ENCODE results near the gene BEX1.
"Not testable (repeated sequence)": the region's sequence is repeated elsewhere in the genome, so short reads cannot be mapped to it uniquely, and the experiment has no call there.

The BEX1 gene

DNA sequence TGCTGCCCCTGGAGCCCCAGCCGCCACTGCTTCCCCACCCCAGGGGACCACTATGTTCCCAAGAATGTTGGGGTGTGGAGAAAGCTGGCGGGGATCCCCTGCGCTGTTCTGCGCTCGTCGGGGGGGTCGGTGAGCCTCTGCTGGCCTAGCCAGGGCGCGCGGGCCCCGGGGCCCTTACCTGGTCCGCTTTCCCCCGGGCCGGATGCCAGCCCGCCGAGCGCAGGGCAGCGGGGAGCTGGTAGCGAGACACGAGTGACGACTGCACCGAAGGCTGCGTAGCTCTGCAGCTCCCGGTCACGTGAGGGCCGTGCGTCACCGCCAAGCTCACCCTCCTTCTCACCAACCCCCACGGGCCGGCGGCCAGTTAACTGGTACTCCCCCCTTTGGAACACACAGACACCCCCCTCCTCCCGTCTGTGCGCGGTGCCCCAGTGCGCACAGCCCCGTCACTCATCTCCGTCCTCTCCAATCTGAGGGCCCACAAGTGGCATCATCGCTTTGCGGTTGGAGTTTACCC is at the start of gene BEX1:
BEX1 (minus strand) TSS at position 254 of the 517 bp plus-strand sequence. CDS start 897 bp downstream, outside the sequence.
- Histone ChIP-seq H3K9ac (ENCODE audit: low read depth in 1 of 2, low read length in 2 of 2) (no peak within 1 kb of the TSS), H3K4me1 (ENCODE audit: control insufficient read depth in 1 of 2, insufficient read depth in 2 of 2, low read length in 2 of 2) (no peaks in the 10 kb centered on the region), H3K36me3 (ENCODE audit: control insufficient read depth in 1 of 2, insufficient read depth in 2 of 2, low read length in 2 of 2) (no peaks in the 10 kb centered on the region), H3K27me3 (ENCODE audit: control insufficient read depth in 1 of 2, insufficient read depth in 2 of 2, low read length in 2 of 2) (no peaks in the 10 kb centered on the region), H3K9me3 (ENCODE audit: control insufficient read depth in 1 of 2, low read length in 2 of 2) (no peaks in the 10 kb centered on the region), H3K4me3 (ENCODE audit: low read depth in 1 of 2, low read length in 2 of 2) (no peak within 1 kb of the TSS), H3K27ac (ENCODE audit: low read depth, low read length) (no peak within 1 kb of the TSS)

DNA sequence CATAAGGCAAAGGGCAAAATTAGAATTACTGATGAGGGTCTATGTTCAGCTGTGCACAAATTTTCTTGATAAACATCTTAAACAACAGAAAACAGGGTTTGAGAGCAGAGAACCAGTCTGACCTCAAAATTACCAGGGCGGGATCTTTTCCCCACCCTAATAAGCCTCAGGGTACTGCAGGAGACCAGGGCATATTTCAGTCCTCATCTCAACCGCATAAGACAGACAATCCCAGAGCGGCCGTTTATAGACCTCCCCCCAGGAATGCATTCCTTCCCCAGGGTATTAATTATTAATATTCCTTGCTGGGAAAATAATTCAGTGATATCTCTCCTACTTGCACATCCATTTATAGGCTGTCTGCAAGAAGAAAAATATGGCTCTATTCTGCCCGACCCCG is 45.5 kb upstream of the BEX1 start:
- not testable (repeated sequence) for H3K9me3 ChIP-seq (ENCODE audit: control insufficient read depth in 1 of 2, low read length in 2 of 2); H3K27ac ChIP-seq (ENCODE audit: low read depth, low read length); H3K4me1 ChIP-seq (ENCODE audit: control insufficient read depth in 1 of 2, insufficient read depth in 2 of 2, low read length in 2 of 2); H3K36me3 ChIP-seq (ENCODE audit: control insufficient read depth in 1 of 2, insufficient read depth in 2 of 2, low read length in 2 of 2); H3K9ac ChIP-seq (ENCODE audit: low read depth in 1 of 2, low read length in 2 of 2); H3K4me3 ChIP-seq (ENCODE audit: low read depth in 1 of 2, low read length in 2 of 2); H3K27me3 ChIP-seq (ENCODE audit: control insufficient read depth in 1 of 2, insufficient read depth in 2 of 2, low read length in 2 of 2)

DNA sequence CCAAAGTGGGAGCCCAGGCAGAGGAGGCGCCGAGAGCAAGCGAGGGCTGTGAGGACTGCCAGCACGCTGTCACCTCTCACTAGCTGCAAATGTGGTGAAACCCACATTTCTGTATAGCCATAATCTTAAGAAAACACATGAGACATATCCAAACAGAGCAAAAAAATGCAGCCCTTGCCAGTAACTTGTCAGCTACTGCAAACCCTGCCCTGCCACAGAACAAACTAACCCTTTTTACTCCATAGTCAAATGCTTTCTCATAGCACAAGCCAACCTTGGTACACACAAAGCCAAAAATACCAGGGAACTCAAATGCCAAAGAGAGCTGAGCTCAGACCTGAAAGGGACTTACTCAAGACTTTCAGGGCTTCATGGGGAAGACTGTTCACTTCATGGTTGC is 43.9 kb upstream of the BEX1 start:
- Histone ChIP-seq H3K9me3 (ENCODE audit: control insufficient read depth in 1 of 2, low read length in 2 of 2) (no peaks in the 10 kb centered on the region), H3K9ac (ENCODE audit: low read depth in 1 of 2, low read length in 2 of 2) (no peak overlapping the region), H3K4me3 (ENCODE audit: low read depth in 1 of 2, low read length in 2 of 2) (no peak overlapping the region), H3K27ac (ENCODE audit: low read depth, low read length) (no peak overlapping the region), H3K4me1 (ENCODE audit: control insufficient read depth in 1 of 2, insufficient read depth in 2 of 2, low read length in 2 of 2) (no peaks in the 10 kb centered on the region), H3K27me3 (ENCODE audit: control insufficient read depth in 1 of 2, insufficient read depth in 2 of 2, low read length in 2 of 2) (no peaks in the 10 kb centered on the region), H3K36me3 (ENCODE audit: control insufficient read depth in 1 of 2, insufficient read depth in 2 of 2, low read length in 2 of 2) (no peaks in the 10 kb centered on the region)

DNA sequence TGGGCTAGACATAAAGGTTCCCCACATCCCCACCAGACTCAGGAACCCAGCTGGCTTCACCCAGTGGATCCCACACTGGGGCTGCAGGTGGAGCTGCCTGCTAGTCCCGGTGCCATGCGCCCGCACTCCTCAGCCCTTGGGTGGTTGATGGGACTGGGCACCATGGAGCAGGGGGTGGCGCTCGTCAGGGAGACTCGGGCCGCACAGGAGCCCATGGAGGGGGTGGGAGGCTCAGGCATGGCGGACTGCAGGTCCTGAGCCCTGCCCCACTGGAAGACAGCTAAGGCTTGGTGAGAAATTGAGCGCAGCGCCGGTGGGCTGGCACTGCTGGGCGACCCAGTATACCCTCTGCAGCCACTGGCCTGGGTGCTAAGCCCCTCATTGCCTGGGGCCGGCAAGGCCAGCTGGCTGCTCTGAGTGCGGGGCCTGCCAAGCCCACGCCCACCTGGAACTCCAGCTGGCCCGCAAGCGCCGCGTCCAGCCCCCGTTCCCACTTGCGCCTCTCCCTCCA is 43.3 kb upstream of the BEX1 start:
- not testable (repeated sequence) for H3K27me3 ChIP-seq (ENCODE audit: control insufficient read depth in 1 of 2, insufficient read depth in 2 of 2, low read length in 2 of 2); H3K9me3 ChIP-seq (ENCODE audit: control insufficient read depth in 1 of 2, low read length in 2 of 2); H3K4me1 ChIP-seq (ENCODE audit: control insufficient read depth in 1 of 2, insufficient read depth in 2 of 2, low read length in 2 of 2); H3K27ac ChIP-seq (ENCODE audit: low read depth, low read length); H3K36me3 ChIP-seq (ENCODE audit: control insufficient read depth in 1 of 2, insufficient read depth in 2 of 2, low read length in 2 of 2); H3K9ac ChIP-seq (ENCODE audit: low read depth in 1 of 2, low read length in 2 of 2); H3K4me3 ChIP-seq (ENCODE audit: low read depth in 1 of 2, low read length in 2 of 2)

DNA sequence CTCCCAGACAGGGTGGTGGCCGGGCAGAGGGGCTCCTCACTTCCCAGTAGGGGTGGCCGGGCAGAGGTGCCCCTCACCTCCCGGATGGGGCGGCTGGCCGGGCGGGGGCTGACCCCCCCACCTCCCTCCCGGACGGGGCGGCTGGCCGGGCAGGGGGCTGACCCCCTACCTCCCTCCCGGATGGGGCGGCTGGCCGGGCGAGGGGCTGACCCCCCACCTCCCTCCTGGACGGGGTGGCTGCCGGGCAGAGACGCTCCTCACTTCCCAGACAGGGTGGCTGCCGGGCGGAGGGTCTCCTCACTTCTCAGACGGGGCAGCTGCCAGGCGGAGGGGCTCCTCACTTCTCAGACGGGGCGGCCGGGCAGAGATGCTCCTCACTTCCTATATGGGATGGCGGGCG is 40.4 kb upstream of the BEX1 start:
- not testable (repeated sequence) for H3K4me1 ChIP-seq (ENCODE audit: control insufficient read depth in 1 of 2, insufficient read depth in 2 of 2, low read length in 2 of 2); H3K9me3 ChIP-seq (ENCODE audit: control insufficient read depth in 1 of 2, low read length in 2 of 2); H3K9ac ChIP-seq (ENCODE audit: low read depth in 1 of 2, low read length in 2 of 2)

DNA sequence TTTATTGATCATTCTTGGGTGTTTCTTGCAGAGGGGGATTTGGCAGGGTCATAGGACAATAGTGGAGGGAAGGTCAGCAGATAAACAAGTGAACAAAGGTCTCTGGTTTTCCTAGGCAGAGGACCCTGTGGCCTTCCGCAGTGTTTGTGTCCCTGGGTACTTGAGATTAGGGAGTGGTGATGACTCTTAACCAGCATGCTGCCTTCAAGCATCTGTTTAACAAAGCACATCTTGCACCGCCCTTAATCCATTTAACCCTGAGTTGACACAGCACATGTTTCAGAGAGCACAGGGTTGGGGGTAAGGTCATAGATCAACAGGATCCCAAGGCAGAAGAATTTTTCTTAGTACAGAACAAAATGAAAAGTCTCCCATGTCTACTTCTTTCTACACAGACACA is 39.9 kb upstream of the BEX1 start:
- H3K9me3 ChIP-seq (ENCODE audit: control insufficient read depth in 1 of 2, low read length in 2 of 2); H3K9ac ChIP-seq (ENCODE audit: low read depth in 1 of 2, low read length in 2 of 2); H3K4me3 ChIP-seq (ENCODE audit: low read depth in 1 of 2, low read length in 2 of 2); H3K27ac ChIP-seq (ENCODE audit: low read depth, low read length); H3K36me3 ChIP-seq (ENCODE audit: control insufficient read depth in 1 of 2, insufficient read depth in 2 of 2, low read length in 2 of 2); H3K27me3 ChIP-seq (ENCODE audit: control insufficient read depth in 1 of 2, insufficient read depth in 2 of 2, low read length in 2 of 2); H3K4me1 ChIP-seq (ENCODE audit: control insufficient read depth in 1 of 2, insufficient read depth in 2 of 2, low read length in 2 of 2): not testable (repeated sequence)

More for the DNA sequence above, 40.4 kb upstream of the BEX1 start:
- not testable (repeated sequence) for H3K27me3 ChIP-seq (ENCODE audit: control insufficient read depth in 1 of 2, insufficient read depth in 2 of 2, low read length in 2 of 2); H3K36me3 ChIP-seq (ENCODE audit: control insufficient read depth in 1 of 2, insufficient read depth in 2 of 2, low read length in 2 of 2); H3K4me3 ChIP-seq (ENCODE audit: low read depth in 1 of 2, low read length in 2 of 2); H3K27ac ChIP-seq (ENCODE audit: low read depth, low read length)

DNA sequence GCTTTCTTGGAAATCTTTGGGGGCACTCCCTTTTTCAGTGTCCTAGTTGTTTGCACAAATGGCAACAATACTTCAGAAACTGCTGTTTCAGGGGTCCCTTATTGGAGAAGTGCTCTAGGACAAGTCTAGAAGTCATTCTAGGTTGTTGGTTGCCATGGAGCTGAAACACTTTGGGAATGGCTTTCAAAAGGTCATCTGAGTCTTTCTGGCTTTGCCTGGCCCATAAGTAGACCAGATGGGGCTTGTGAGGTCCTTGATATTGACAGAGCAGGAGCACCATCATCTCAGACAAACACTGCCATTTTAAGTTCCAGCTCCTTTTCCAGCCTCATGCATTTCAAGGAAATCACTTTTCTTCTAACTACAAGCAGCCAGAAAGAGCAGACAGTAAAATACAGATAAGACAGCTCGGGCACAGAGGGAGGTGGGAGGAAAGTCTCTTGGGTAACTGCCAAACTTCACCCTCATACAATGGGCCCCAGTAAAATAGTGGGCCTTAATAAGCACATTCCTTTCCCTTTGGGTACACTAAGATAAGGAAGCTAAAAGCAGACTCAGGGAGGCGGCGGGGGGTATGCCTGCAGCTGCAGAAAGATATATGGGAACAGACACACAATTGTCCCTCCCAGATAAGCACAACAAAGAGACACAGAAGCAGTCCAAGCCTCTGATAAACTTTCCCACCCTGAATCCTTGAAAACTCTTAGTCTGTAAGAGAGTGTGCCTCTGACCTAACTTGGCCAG is 37.5 kb upstream of the BEX1 start:
- H3K27me3 ChIP-seq (ENCODE audit: control insufficient read depth in 1 of 2, insufficient read depth in 2 of 2, low read length in 2 of 2): no peaks in the 10 kb centered on the region
- no peaks in the 10 kb centered on the region for H3K4me1 ChIP-seq (ENCODE audit: control insufficient read depth in 1 of 2, insufficient read depth in 2 of 2, low read length in 2 of 2)
- H3K9ac ChIP-seq (ENCODE audit: low read depth in 1 of 2, low read length in 2 of 2): no peak overlapping the region
- no peak overlapping the region for H3K27ac ChIP-seq (ENCODE audit: low read depth, low read length)
- H3K36me3 ChIP-seq (ENCODE audit: control insufficient read depth in 1 of 2, insufficient read depth in 2 of 2, low read length in 2 of 2): no peaks in the 10 kb centered on the region
- no peaks in the 10 kb centered on the region for H3K9me3 ChIP-seq (ENCODE audit: control insufficient read depth in 1 of 2, low read length in 2 of 2)
- H3K4me3 ChIP-seq (ENCODE audit: low read depth in 1 of 2, low read length in 2 of 2): no peak overlapping the region

DNA sequence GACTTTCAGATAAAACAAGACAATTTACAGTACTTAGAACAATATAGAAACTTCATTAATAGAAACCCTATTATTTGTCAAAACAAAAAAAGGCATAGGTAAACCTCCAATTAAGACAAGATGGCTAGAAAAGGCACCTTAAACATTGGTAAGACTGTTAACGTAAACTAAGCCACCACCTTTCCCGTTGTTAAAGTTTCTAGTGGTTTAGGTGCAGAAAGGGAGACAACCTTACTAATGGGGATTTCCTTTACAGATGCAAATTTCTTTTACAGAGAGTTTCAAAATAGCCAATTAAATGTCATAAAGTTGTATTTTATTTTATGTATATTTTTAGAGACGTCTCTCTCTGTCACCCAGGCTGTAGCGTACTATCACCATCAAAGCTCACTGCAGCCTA is 36.5 kb upstream of the BEX1 start:
- Histone ChIP-seq H3K4me1 (ENCODE audit: control insufficient read depth in 1 of 2, insufficient read depth in 2 of 2, low read length in 2 of 2) (no peaks in the 10 kb centered on the region), H3K9ac (ENCODE audit: low read depth in 1 of 2, low read length in 2 of 2) (no peak overlapping the region), H3K27me3 (ENCODE audit: control insufficient read depth in 1 of 2, insufficient read depth in 2 of 2, low read length in 2 of 2) (no peaks in the 10 kb centered on the region), H3K4me3 (ENCODE audit: low read depth in 1 of 2, low read length in 2 of 2) (no peak overlapping the region), H3K9me3 (ENCODE audit: control insufficient read depth in 1 of 2, low read length in 2 of 2) (no peaks in the 10 kb centered on the region), H3K36me3 (ENCODE audit: control insufficient read depth in 1 of 2, insufficient read depth in 2 of 2, low read length in 2 of 2) (no peaks in the 10 kb centered on the region), H3K27ac (ENCODE audit: low read depth, low read length) (no peak overlapping the region)

DNA sequence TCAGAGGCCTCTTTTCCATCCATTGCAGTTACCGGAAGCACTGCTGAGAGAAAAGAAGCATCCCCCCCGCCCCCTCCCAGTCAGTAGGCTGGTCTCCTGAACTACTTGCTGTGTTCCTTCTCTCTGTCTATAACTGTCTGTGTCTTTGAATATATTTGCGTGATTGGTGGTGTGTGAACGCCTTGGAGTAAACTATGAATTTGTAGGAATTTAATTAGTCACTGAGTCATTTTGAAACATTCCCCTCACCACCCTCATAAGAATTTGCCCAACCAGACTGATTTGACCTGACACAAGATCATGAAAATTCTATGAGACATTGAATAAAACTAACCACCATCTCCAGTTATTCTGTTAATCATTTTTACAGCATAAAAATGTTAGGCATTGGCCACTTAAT is 35.7 kb upstream of the BEX1 start:
- Histone ChIP-seq H3K36me3 (ENCODE audit: control insufficient read depth in 1 of 2, insufficient read depth in 2 of 2, low read length in 2 of 2) (no peaks in the 10 kb centered on the region), H3K9ac (ENCODE audit: low read depth in 1 of 2, low read length in 2 of 2) (no peak overlapping the region), H3K9me3 (ENCODE audit: control insufficient read depth in 1 of 2, low read length in 2 of 2) (no peaks in the 10 kb centered on the region), H3K27ac (ENCODE audit: low read depth, low read length) (no peak overlapping the region), H3K27me3 (ENCODE audit: control insufficient read depth in 1 of 2, insufficient read depth in 2 of 2, low read length in 2 of 2) (no peaks in the 10 kb centered on the region), H3K4me3 (ENCODE audit: low read depth in 1 of 2, low read length in 2 of 2) (no peak overlapping the region), H3K4me1 (ENCODE audit: control insufficient read depth in 1 of 2, insufficient read depth in 2 of 2, low read length in 2 of 2) (no peaks in the 10 kb centered on the region)

DNA sequence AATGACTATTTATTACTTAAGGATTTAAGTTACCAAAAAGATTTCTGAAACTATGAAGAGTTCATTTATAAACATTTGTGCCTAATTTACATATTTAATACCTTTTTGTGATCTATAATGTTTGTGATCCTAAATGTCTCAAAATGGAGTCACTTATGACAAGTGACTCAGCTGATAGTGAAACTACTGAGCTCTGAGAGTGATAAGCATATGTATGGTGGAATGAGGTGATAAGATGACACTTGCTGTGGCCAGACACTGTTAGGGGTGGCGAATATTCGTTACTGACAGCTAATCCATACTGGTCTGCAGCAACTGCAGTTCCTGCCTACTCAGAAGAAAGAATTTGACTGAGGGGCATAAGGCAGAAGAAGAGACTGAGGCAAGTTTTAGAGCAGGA is 34.5 kb upstream of the BEX1 start:
- H3K9me3 ChIP-seq (ENCODE audit: control insufficient read depth in 1 of 2, low read length in 2 of 2): no peaks in the 10 kb centered on the region
- no peaks in the 10 kb centered on the region for H3K36me3 ChIP-seq (ENCODE audit: control insufficient read depth in 1 of 2, insufficient read depth in 2 of 2, low read length in 2 of 2)
- no peak overlapping the region for H3K27ac ChIP-seq (ENCODE audit: low read depth, low read length)
- H3K9ac ChIP-seq (ENCODE audit: low read depth in 1 of 2, low read length in 2 of 2): no peak overlapping the region
- no peaks in the 10 kb centered on the region for H3K27me3 ChIP-seq (ENCODE audit: control insufficient read depth in 1 of 2, insufficient read depth in 2 of 2, low read length in 2 of 2)
- no peaks in the 10 kb centered on the region for H3K4me1 ChIP-seq (ENCODE audit: control insufficient read depth in 1 of 2, insufficient read depth in 2 of 2, low read length in 2 of 2)
- no peak overlapping the region for H3K4me3 ChIP-seq (ENCODE audit: low read depth in 1 of 2, low read length in 2 of 2)
